Embryonic facial prominence (tissue), 1 donor: ENCODE results near the gene PSAPL1.

Experiments used
- DNase-seq: peaks from one replicate; pipeline ENCODE4 v3.0.0-alpha.2; 2016; ENCODE audit errors: extremely low spot score

Gene PSAPL1

GRCh38 chr4:7431696-7432530 lies 2.8 kb downstream of the PSAPL1 start:
- DNase-seq = no peak

GRCh38 chr4:7430965-7431695 lies 3.6 kb downstream of the PSAPL1 start:
- DNase-seq = no peak

- DNase-seq = no peak
Observed at GRCh38 chr4:7430368-7430964, 4.3 kb downstream of the PSAPL1 start.

GRCh38 chr4:7429601-7430078 lies 5.1 kb downstream of the PSAPL1 start:
- DNase-seq = no peak

GRCh38 chr4:7429069-7429416 lies 5.7 kb downstream of the PSAPL1 start:
- no peak for DNase-seq

- DNase-seq = no peak
Observed at GRCh38 chr4:7428261-7429068, 6.3 kb downstream of the PSAPL1 start.

- DNase-seq = no peak
Observed at GRCh38 chr4:7427831-7428260, 6.9 kb downstream of the PSAPL1 start.

GRCh38 chr4:7427361-7427760 lies 7.4 kb downstream of the PSAPL1 start:
- DNase-seq = no peak

- no peak for DNase-seq
Observed at GRCh38 chr4:7426525-7427171, 8.1 kb downstream of the PSAPL1 start.

- DNase-seq = no peak
Observed at GRCh38 chr4:7425591-7426468, 8.9 kb downstream of the PSAPL1 start.

- no peak for DNase-seq
Observed at GRCh38 chr4:7425124-7425523, 9.6 kb downstream of the PSAPL1 start.

- no peak for DNase-seq
Observed at GRCh38 chr4:7424553-7425111, 10.1 kb downstream of the PSAPL1 start.

GRCh38 chr4:7423801-7424552 lies 10.8 kb downstream of the PSAPL1 start:
- DNase-seq = no peak

- DNase-seq = no peak
Observed at GRCh38 chr4:7423391-7423790, 11.3 kb downstream of the PSAPL1 start.

GRCh38 chr4:7422898-7423180 lies 11.9 kb downstream of the PSAPL1 start:
- no peak for DNase-seq

GRCh38 chr4:7422151-7422897 lies 12.4 kb downstream of the PSAPL1 start:
- no peak for DNase-seq

- DNase-seq = no peak
Observed at GRCh38 chr4:7421356-7422150, 13.2 kb downstream of the PSAPL1 start.

GRCh38 chr4:7420661-7421040 lies 14.1 kb downstream of the PSAPL1 start:
- no peak for DNase-seq
